ENCODE measurements around the gene TMEM168.

- TF ChIP-seq POLR2A (IDR thresholded peaks at IDR 0.05) (no peak), CTCF (IDR thresholded peaks at IDR 0.05) (no peak)
Measured at GRCh38 chr7:112721366-112721765, 68.8 kb downstream of the TMEM168 start.
